GM21390 (cell line): ENCODE results near the gene FAM241A.
A peak's percentile ranks its signal among the peaks of the same experiment; 100 is the strongest.
"Not testable (repeated sequence)": the region's sequence is repeated elsewhere in the genome, so short reads cannot be mapped to it uniquely, and the experiment has no call there.

Source experiments
- ATAC-seq: cut with Tn5 transposase; IDR thresholded peaks from one replicate; pipeline ENCODE4 v1.9.1; 2021; ENCODE audit not compliant: unreplicated experiment

Gene FAM241A

DNA sequence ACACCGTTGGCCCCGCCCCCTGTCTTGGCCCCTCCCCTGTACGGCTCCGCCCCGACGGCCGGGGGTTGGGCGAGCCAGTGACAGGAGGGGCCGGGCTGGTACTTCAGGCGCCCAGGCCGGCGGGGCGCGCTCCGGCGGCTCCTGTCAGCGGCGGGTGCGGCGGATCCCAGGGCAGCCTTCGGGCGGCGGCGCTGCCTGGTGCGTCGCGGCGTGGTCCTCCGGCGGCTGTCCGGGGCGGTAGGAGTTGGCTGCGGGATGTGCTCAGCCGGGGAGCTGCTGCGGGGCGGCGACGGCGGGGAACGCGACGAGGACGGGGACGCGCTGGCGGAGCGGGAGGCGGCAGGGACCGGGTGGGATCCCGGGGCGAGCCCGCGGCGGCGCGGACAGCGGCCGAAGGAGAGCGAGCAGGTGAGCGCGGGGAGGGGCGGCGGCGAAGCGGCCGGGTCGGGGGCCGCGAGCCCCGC lies at the start of gene FAM241A:
FAM241A (plus strand) TSS at position 129 of the 464 bp plus-strand sequence; CDS start at position 256, 127 bp downstream.
- ATAC-seq: peak; percentile 92

- no peak for ATAC-seq
Observed at GRCh38 chr4:112098841-112099530, 46.3 kb upstream of the FAM241A start.

DNA sequence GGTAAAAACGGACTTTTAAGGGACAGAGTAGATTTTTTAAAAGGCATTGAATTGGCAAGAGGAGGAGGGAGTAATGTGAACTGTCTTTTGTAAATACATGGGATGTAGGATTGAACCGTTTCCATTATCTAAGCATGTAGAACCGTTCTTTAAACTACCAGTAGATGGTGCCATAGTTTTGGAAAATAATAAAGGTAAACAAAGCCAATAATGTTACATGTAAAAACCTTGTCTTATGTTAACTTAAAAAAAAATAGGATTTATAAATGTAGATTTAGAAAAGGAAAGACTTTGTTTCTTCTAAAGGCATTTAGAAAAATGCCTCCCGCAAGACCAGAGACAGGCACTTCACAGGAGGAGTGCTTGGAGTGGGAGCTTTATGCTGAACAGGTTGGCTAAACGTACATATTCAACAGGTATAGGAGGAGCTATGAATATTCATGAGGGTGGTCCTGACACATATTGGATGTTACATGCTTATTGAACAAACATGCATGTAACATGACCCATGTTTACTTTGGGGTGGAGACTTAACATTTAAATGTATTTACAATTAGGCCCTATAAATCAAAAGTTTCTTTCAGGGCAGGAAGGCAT lies 45.5 kb upstream of the FAM241A start:
- peak; percentile 73 for ATAC-seq

DNA sequence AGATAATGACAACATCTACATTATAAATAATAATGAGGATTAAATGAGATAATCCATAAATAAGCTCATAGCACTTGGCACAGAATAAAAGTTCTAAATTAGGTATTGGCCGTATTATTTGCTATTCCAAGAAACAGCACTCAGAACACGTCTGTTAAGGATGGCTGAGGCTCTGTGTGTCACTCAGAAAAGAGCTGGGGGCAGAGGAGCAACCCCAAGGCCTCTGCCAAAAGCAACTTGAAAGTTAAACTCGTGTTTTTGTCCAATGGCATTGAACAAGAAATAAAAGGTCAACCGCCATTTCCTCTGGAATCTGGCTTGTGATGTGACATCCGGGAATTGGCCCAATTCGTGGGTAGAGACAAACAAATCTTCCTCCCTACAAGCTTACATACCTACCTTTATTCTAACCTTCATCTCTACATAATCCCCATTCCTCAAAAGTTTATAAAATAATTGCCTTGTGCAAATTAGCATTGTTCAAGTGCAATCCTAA lies 42.3 kb upstream of the FAM241A start:
- ATAC-seq: no peak

GRCh38 chr4:112105201-112105969 lies 39.9 kb upstream of the FAM241A start:
- no peak for ATAC-seq

DNA sequence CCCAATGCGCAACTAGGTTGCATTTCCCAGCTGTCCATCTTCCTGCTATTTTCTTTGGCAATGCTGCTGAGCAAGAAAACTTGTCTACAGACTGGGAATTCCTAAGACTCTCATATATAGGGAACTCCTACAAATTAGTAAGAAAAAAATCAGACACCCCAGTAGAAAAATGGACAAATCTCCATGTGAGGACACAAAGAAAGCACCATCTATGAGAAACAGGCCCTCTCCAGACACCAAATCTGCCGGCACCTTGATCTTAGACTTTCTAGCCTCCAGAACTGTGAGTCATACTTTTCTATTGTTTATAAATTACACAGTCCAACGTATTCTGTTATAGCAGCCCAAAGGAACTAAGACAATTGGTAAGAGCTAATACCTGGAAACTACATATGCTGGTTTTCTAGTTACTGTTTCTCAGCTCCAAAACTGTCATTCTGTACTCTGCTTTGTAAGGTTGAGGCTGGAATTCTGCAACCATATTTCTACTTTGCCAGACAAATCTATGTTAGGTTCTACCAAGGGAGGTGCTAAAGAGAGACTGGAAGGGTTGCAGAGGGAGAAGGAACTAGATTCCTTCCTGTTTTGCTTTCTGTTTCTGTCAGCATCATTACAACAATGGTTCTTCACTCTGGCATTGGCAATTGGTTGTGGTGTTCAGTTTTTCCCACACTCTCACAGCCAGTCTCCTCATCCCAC lies 35.7 kb upstream of the FAM241A start:
- ATAC-seq: peak; percentile 79

DNA sequence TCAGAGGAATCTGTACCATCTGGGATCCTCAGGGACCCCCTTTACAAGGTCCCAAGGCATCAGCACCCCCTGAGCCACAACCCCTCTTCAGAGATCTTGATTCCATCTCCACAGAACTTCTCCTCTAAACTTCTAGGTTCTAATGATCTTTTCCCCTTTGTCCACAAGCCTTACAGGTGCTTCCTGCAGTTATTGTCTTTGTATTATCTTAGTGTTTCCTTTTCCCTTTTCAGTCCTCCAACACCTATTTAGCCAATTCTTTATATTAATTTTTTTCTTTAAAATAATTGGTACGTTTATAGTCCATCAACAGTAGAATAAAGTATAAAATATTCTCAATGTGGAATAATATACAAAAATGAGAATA lies 35.2 kb upstream of the FAM241A start:
- ATAC-seq: no peak

- no peak for ATAC-seq
Observed at GRCh38 chr4:112111306-112111705, 33.9 kb upstream of the FAM241A start.

GRCh38 chr4:112112095-112112494 lies 33.2 kb upstream of the FAM241A start:
- ATAC-seq: not testable (repeated sequence)

GRCh38 chr4:112112590-112113170 lies 32.6 kb upstream of the FAM241A start:
- ATAC-seq: no peak

DNA sequence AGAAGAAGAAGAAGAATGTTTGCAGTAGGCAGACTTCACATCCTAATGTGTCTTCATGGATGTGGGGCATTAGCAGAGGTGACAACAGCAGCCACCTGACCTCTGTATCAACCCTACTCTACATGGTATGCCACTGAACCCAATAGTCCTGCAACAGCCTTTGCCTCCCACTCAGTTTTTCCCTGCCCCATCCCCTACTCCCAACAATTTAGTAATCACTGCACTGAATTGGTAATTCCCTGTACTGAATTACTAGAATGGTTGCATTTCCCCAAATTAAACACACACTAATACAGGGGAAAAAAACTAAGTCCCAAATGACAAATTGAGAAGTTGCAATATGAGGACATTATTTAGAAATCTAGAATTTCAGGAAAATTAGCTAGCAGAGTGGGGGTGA lies 31.4 kb upstream of the FAM241A start:
- ATAC-seq: no peak

- ATAC-seq: no peak
Observed at GRCh38 chr4:112114452-112114851, 30.8 kb upstream of the FAM241A start.

DNA sequence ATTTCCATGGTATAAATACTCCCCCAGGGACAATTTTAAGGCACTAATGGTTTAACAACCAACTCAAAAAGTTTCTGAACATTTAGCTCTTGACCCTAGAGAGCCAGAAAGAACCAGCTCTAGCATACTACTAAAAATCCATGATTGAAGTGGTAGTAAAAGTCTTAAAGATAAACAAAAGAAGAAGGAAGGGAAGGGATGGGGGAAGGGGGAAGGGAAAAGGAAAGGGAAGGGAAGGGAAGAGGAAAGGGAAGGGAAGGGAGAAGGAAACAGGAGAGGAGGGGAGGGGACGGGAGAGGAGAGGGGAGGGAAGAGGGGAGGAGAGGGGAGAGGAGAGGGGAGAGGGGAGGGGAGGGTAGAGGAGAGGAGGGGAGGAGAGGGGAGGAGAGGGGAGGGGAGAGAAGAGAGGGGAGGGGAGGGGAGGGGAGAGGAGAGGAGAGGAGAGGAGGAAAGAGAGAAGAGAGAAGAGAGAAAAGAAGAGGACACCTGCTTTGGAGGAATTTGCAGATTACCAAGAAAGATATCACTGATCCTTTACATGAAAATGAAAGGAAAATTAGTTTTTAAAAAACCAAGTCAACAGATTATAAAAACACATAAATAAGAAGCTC lies 26.4 kb upstream of the FAM241A start:
- no peak for ATAC-seq

DNA sequence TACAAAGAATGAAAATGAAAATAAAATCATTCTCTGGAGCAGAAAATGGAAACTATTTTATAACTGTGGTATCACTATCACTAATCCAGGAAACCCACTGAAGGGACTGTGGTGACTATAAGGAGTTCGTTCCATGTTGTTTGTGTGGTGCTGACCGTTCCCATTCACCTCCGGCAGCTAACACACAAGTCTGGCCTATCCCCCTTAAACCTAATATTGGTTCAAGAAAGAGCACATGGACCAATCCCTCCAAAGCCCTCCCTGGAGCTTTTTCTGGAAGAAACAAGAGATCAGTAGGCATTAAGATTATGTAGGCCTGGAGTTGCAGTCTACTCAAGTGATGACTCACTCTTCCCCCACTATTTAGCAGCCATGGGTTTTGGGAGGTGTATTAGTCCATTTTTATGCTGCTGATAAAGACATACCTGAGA lies 25.9 kb upstream of the FAM241A start:
- ATAC-seq: peak; percentile 90

- ATAC-seq: no peak
Observed at GRCh38 chr4:112120021-112120420, 25.2 kb upstream of the FAM241A start.

GRCh38 chr4:112125416-112125815 lies 19.8 kb upstream of the FAM241A start:
- ATAC-seq: no peak

DNA sequence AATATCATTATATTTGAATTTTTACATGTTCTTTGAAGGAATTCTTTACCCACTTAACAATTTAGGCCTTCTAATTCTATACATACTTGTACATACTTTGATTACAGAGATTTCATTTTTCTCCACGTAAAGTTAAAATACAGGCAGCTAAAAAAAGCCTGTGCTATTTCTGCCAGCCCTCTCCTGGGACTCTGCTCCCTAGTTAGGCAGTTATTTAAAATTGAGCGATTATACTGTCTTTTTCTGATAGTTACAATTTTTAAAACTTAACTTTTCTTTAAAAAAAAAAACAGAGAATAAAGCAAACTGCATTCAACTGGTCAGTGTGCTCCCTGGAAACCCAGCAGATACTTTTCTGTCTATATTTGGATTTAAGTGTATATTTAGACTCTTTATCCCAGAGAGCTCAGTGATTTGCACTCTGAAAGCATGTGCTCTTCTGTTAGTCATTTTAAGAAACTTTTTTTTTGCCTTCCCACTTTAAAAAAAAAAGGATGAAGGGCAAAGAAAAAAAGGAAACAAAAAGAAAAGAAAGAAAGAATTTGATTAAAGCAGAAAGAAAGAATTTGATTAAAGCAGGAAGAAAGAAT lies 18.1 kb upstream of the FAM241A start:
- ATAC-seq: no peak

DNA sequence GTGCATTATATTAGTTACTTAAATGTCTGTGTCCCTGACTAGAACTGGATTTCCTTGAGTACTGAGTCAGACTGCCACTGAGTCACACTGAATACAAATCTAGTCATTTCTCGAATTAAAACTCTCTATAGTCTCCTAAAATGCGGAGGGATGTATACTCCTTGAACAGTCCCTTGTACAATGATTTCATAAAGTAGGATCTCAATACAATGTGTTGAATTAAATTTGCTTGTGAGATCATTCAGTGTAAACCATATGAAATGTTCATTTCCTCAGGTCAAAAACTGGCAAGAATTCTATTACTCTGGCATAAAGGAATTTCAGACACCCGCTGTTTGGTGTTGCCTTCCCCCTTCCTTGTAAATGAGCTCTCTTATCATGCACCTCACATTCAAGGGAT lies 17.5 kb upstream of the FAM241A start:
- ATAC-seq: no peak

DNA sequence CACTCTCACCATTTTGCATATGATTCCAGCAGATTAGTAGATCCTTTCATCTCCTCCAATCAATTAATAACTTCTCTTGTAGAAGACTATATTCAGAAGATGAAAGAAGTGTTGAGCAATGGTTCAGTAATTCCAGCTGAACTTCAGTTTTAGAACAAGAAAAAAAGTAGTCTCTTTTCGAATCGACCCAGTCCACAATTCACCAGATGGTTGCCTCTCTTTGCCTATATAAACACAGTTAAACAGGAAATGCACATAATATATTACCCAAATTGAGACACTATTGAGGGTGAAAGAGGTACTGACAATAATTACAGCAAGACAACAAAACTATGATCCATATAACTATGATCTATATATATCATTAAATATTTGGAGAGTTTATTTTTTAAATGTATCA lies 16.8 kb upstream of the FAM241A start:
- ATAC-seq: no peak

- no peak for ATAC-seq
Observed at GRCh38 chr4:112130906-112131305, 14.3 kb upstream of the FAM241A start.
